Activated T-helper 17 cell treated with anti-CD3 and anti-CD28 coated beads, Interleukin-2, amount 50 U/mL, for 72 hours (primary cell): ENCODE measurements around the gene ATG4A. TPM values are rescaled to one million over a fixed set of nuclear protein-coding genes. Genes with fewer than 3 reads are reported as not detected.

Experiments
- ATAC-seq: fragments of 150-1000 bp; cut with Tn5 transposase; replicated peaks from 2 replicates; pipeline ENCODE4 v1.10.0; 2021; ENCODE audit warnings: mild to moderate bottlenecking, moderate library complexity
- H3K27ac Mint-ChIP-seq: one replicate; pipeline ENCODE4 v1.8.0; 2022; ENCODE audit warnings: mixed read lengths
- H3K27me3 Mint-ChIP-seq: one replicate; pipeline ENCODE4 v1.8.0; 2022; ENCODE audit warnings: mixed read lengths
- H3K36me3 Mint-ChIP-seq: one replicate; pipeline ENCODE4 v1.8.0; 2022; ENCODE audit warnings: low read depth, mild to moderate bottlenecking, mixed read lengths
- H3K4me1 Mint-ChIP-seq: one replicate; pipeline ENCODE4 v1.8.0; 2022; ENCODE audit warnings: mixed read lengths
- H3K4me3 Mint-ChIP-seq: one replicate; pipeline ENCODE4 v1.8.0; 2022; ENCODE audit warnings: mild to moderate bottlenecking, mixed read lengths
- H3K9me3 Mint-ChIP-seq: one replicate; pipeline ENCODE4 v1.8.0; 2022; ENCODE audit warnings: mixed read lengths
- total RNA-seq, 2 donors: library from RNA; stranded (reverse); gene quantifications; one replicate each; pipeline ENCODE4 v1.2.3, GENCODE V29; 2022

The ATG4A gene
- total RNA-seq, 2 donors from 2014 or later, result 9.0 to 11.8 TPM

DNA sequence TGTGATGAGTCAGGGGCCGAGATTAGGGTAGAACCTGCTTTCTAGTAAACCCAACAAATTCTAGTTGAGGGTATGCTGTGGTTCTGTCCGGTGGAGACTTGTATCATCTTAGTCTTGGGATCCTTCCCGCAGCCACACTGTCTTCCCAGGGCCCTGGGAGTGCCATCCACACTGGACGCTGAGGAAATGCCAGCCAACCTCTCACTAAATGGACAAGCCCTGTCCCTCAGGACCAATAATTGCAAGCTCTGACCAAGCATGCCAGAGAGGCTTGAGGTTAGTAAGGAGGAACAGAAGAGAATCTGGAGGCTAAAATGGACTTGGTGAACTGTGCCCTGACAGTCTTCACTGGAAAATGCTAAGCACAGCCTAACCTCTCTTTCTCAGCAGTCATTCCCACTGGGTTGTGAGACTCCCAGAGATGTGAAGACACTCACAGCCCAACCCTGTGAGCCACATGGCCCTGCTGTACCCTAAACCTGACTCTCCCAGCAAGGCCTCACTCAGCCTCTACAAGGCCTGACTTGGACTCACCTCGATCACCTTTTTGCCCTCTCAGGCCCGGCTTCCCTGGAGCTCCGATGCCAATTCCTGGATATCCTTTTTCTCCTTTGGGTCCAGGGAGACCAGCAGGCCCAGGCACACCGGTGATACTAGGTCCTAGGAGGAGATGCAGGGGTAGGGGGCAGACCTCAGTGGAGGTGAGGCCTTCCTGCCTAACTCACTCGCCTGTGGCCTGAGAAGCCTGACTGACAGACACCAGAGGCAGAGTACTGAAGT lies 77.6 kb downstream of the ATG4A start:
- H3K27me3 Mint-ChIP-seq, result no peaks in the 10 kb centered on the region
- no peaks in the 10 kb centered on the region for H3K36me3 Mint-ChIP-seq
- no peak for ATAC-seq
- no peak overlapping the region for H3K27ac Mint-ChIP-seq
- no peak overlapping the region for H3K4me3 Mint-ChIP-seq
- H3K9me3 Mint-ChIP-seq, result no peaks in the 10 kb centered on the region
- no peaks in the 10 kb centered on the region for H3K4me1 Mint-ChIP-seq

DNA sequence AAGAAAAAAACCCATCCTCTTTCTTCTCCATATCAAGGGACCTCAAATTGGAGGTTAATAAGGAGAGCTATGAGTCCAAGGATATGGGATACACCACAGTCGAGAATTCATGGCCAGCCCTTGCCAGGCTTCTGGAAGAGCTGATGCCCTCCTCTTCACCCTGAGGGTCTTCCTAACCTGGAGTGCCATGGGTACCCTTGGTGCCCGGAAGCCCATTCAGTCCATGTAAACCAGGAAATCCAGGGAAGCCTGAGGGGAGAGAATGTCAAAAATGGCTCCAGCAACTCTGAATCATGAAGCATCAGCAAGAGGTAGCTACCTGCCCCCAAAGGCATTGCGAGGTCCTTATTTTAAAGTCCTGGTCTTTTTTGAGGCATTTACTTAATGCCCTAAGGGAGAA lies 78.2 kb downstream of the ATG4A start:
- no peak for ATAC-seq
- no peak overlapping the region for H3K4me3 Mint-ChIP-seq
- no peaks in the 10 kb centered on the region for H3K4me1 Mint-ChIP-seq
- no peaks in the 10 kb centered on the region for H3K9me3 Mint-ChIP-seq
- H3K27me3 Mint-ChIP-seq, result no peaks in the 10 kb centered on the region
- no peak overlapping the region for H3K27ac Mint-ChIP-seq
- H3K36me3 Mint-ChIP-seq, result no peaks in the 10 kb centered on the region

DNA sequence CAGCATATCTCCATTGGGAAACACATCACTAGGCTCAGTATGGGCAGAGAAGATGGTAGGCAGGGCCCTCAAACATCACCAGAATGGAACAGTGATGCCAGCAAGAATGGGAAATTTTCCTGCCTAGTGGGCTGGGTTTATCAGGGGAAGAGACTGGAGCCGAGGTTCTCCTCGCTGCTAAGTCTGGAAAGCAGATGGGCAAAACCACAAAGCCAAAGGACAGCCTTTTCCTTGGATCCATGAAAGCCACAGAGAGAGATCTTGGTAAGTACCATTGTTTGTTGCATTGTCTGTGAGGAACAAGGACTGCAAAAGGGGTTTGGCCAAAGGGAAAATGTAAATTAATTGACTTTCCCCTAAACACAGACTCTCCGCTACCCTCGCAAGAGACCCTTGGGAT lies 80.1 kb downstream of the ATG4A start:
- H3K9me3 Mint-ChIP-seq, result no peaks in the 10 kb centered on the region
- H3K4me3 Mint-ChIP-seq, result no peak overlapping the region
- H3K27ac Mint-ChIP-seq, result no peak overlapping the region
- H3K36me3 Mint-ChIP-seq, result no peaks in the 10 kb centered on the region
- no peaks in the 10 kb centered on the region for H3K27me3 Mint-ChIP-seq
- no peaks in the 10 kb centered on the region for H3K4me1 Mint-ChIP-seq
- ATAC-seq, result no peak

DNA sequence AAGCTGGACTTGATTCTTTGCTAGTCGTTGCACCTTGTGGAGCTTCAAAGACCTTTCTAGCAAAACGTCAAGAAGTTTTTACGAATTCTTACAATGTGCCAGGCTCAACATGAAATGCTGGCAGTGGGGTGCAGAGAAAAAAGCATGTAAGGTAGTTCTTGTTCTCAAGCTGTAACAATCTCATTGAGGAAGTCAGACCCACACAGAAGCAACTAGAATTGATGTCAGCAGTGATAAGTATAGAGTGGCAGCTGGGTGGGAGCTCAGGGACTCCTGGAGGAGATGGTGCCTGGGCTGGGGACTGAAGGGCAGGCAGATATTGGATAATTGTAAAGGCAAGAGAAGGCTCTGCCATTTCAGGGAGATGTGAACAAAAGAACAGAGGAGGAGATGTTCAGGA lies 82.3 kb downstream of the ATG4A start:
- no peaks in the 10 kb centered on the region for H3K9me3 Mint-ChIP-seq
- H3K4me1 Mint-ChIP-seq, result no peaks in the 10 kb centered on the region
- no peak for ATAC-seq
- no peaks in the 10 kb centered on the region for H3K27me3 Mint-ChIP-seq
- H3K27ac Mint-ChIP-seq, result no peak overlapping the region
- no peaks in the 10 kb centered on the region for H3K36me3 Mint-ChIP-seq
- H3K4me3 Mint-ChIP-seq, result no peak overlapping the region

DNA sequence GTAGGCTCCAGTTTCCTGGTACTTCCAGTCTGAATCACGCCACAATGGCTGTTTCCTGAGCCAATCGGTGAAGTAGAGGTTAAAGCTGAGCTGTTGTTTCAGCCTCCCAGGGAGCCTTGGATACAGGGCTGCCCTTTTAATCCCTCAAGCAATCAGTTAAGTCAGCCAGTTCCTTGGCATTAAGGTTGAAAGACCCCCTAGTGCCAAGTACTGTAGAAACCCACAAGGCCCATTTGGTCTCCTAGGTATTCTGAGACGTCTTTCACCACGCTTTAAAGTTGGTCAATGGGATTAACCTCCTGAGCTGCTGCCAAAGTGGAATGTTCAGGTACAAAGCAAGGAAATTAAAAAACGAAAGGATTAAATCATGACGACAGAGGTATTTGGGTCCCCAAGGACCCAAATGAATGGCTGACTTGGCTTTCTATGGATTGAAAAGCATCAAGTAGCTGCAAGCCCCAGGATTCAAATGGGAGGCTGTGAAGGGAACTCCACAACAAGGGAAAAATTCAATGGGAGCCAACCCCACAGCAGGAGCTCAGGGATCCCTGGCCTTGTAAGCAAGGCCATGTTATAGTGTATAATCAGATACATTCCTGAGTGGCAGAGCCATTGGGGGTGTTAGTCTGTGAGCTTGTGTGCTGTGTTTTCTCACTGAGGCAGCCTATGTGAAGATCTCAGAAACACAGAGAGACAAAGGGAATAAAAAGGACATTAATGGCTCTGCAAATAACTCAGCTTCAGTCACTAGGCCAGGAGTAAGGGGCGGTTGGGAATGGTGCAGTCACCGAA lies 86.0 kb downstream of the ATG4A start:
- no peak for ATAC-seq
- Mint-ChIP-seq H3K4me1 (no peaks in the 10 kb centered on the region), H3K4me3 (no peak overlapping the region), H3K9me3 (no peaks in the 10 kb centered on the region), H3K27ac (no peak overlapping the region), H3K27me3 (no peaks in the 10 kb centered on the region), H3K36me3 (no peaks in the 10 kb centered on the region)

DNA sequence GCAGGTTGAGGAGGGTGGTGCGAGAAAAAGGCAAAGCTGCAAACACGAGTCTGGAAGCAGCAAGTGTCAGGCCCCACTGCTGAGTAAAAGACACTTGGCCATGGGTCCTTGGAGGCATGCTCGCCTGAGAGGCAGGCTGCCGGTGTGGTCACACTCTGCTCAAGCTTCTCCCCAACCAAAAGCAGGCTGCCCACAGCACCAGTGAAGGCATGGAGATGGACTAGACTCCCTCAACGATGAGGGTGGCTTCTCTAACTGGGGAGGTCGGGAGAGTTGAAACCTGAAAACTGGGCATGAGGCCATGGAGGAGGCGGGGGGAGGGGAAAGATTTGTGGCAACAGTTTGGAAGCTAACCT lies 86.5 kb downstream of the ATG4A start:
- no peak overlapping the region for H3K4me3 Mint-ChIP-seq
- H3K27me3 Mint-ChIP-seq, result no peaks in the 10 kb centered on the region
- H3K36me3 Mint-ChIP-seq, result no peaks in the 10 kb centered on the region
- no peaks in the 10 kb centered on the region for H3K4me1 Mint-ChIP-seq
- no peak overlapping the region for H3K27ac Mint-ChIP-seq
- no peak for ATAC-seq
- no peaks in the 10 kb centered on the region for H3K9me3 Mint-ChIP-seq

DNA sequence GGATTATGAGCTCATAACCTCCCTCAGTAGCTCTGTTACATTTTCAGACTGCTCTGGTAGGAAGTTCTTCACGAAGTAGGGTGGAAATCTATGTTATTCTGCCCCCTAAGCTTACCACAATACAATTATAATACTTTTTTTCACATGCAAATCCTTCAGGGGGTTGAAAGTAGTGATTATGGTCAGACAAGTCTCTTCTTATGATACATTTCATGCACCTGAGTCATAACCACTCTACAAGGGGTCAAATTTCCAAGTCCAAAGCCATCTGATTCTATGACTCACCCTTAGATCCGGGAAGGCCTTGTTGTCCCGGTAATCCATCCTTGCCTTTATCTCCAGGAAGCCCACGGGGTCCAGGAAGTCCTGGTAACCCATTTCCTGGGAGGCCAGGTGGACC lies 95.2 kb downstream of the ATG4A start:
- Mint-ChIP-seq H3K9me3 (no peaks in the 10 kb centered on the region), H3K27me3 (no peaks in the 10 kb centered on the region), H3K36me3 (no peaks in the 10 kb centered on the region), H3K27ac (no peak overlapping the region), H3K4me1 (no peaks in the 10 kb centered on the region), H3K4me3 (no peak overlapping the region)
- no peak for ATAC-seq

DNA sequence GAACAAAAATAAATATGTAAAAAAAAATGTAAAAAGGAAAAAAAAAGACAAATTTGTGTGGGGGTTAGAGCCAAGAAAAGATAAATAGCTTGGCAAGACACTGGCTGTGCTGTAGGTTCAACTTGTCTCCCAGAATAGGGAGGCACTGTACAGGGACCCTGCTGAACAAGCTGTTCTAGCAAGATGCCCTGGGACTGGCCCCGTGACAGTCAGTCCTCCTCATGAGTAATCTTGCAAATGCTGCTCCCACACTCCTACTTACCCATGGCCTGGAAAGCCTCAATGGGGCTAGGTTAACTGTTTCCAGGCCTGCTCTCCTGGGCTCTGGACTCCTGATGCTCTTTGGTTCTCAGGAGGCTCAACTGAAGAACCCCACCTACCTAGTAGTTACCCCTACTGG lies 106.8 kb downstream of the ATG4A start:
- Mint-ChIP-seq H3K27me3 (no peaks in the 10 kb centered on the region), H3K36me3 (no peaks in the 10 kb centered on the region), H3K4me3 (no peak overlapping the region), H3K27ac (no peak overlapping the region), H3K9me3 (no peaks in the 10 kb centered on the region), H3K4me1 (no peaks in the 10 kb centered on the region)
- no peak for ATAC-seq

DNA sequence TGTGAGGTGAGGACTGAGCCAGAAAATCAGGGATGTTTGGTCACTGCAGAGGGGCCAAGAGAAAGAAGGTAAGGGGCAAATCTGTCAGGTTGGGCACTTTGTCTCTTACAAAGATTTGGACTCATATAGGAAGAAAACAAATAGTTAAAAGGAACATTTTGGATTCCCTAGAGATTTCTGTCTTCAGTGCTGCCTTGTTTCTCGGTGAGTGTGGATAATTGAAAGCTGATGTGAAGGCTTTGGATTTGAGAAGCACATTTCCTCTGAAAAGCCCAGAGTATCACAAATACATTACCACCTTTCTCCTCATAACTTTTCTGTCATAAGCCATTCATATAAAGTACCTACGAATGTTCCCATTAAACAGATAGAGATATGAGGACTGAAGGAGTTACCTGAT lies 107.5 kb downstream of the ATG4A start:
- Mint-ChIP-seq H3K4me3 (no peak overlapping the region), H3K27ac (no peak overlapping the region), H3K4me1 (no peaks in the 10 kb centered on the region), H3K27me3 (no peaks in the 10 kb centered on the region), H3K36me3 (no peaks in the 10 kb centered on the region), H3K9me3 (no peaks in the 10 kb centered on the region)
- ATAC-seq, result no peak

DNA sequence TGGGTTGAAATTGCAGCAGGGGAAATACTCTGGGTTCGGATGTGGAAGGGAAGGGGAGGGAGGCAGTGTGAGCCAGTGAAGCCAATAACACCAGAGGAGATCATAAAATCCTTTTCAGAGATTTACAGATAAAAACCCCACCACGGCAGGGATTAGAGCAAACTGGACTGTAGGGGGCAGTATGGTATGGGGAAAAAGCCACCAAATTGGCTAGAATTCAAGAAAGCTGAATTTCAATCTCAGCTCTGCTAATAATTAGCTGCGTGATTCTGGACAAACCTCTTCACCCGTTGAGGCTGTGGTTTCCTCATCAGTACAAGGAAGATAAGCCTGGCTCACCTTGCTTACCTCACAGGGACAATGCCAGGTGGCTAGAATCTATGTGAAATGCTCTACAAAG lies 108.1 kb downstream of the ATG4A start:
- no peak overlapping the region for H3K27ac Mint-ChIP-seq
- no peaks in the 10 kb centered on the region for H3K9me3 Mint-ChIP-seq
- no peak for ATAC-seq
- H3K36me3 Mint-ChIP-seq, result no peaks in the 10 kb centered on the region
- H3K4me3 Mint-ChIP-seq, result no peak overlapping the region
- H3K4me1 Mint-ChIP-seq, result no peaks in the 10 kb centered on the region
- peaks cover 2% of the 10 kb centered on the region for H3K27me3 Mint-ChIP-seq

DNA sequence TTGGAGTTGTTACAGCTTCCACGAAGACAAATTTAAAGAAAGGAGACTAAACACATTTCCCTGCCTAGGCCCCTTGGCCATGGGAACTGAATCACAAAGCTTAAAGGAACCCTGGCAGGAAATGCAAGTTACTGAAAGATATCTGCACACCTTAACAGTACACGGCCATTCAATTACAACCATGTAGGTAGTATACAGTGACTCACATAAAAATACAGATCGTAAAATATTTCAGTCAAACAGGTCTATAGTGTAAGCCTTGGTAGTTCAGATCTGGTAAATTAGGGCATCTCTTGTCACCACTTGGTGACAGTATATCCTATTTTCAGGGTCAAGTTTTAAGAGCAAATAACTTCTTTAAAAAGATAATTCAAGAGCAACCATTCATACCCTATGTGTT lies 112.0 kb downstream of the ATG4A start:
- Mint-ChIP-seq H3K4me1 (no peaks in the 10 kb centered on the region), H3K27me3 (peaks cover 3% of the 10 kb centered on the region)
- no peak for ATAC-seq

More for the DNA sequence above, 112.0 kb downstream of the ATG4A start:
- H3K4me3 Mint-ChIP-seq, result no peak overlapping the region
- no peak overlapping the region for H3K27ac Mint-ChIP-seq
- H3K9me3 Mint-ChIP-seq, result no peaks in the 10 kb centered on the region
- no peaks in the 10 kb centered on the region for H3K36me3 Mint-ChIP-seq

Other genes with a start within 250 kb of the ATG4A start
- not detected for gene TEX13B, start 109.4 kb upstream of the ATG4A start, total RNA-seq
- 1 to 10 TPM in 1 of 2 donors, under 1 TPM in 1; 0.71 to 1.4 TPM for gene VSIG1, start 46.7 kb upstream of the ATG4A start, total RNA-seq
- 10 to 100 TPM; 39.3 to 43.4 TPM for gene PSMD10, start 236 bp upstream of the ATG4A start, total RNA-seq